HG02870 (cell line): Measurements from ENCODE around the gene TRAK1.

Experiments used
- ATAC-seq: cut with Tn5 transposase; IDR thresholded peaks from one replicate; pipeline ENCODE4 v1.9.1; 2021; ENCODE audit warnings: mild to moderate bottlenecking, moderate library complexity; ENCODE audit not compliant: unreplicated experiment

TRAK1 gene

GRCh38 chr3:42174679-42175385, 83.7 kb downstream of the TRAK1 start:
- no peak for ATAC-seq

- no peak for ATAC-seq
Observed at GRCh38 chr3:42175386-42176240, 84.5 kb downstream of the TRAK1 start.

GRCh38 chr3:42176242-42177034, 85.3 kb downstream of the TRAK1 start:
- ATAC-seq = no peak

- ATAC-seq = no peak
Observed at GRCh38 chr3:42177068-42177800, 86.1 kb downstream of the TRAK1 start.

GRCh38 chr3:42177801-42178150, 86.6 kb downstream of the TRAK1 start:
- no peak for ATAC-seq

- ATAC-seq = no peak
Observed at GRCh38 chr3:42179110-42179725, 88.1 kb downstream of the TRAK1 start.

GRCh38 chr3:42180901-42181300, 89.7 kb downstream of the TRAK1 start:
- no peak for ATAC-seq

- no peak for ATAC-seq
Observed at GRCh38 chr3:42182555-42182954, 91.4 kb downstream of the TRAK1 start.

GRCh38 chr3:42183991-42184632, 93.0 kb downstream of the TRAK1 start:
- no peak for ATAC-seq

- no peak for ATAC-seq
Observed at GRCh38 chr3:42184651-42185443, 93.7 kb downstream of the TRAK1 start.

GRCh38 chr3:42187936-42188335, 96.8 kb downstream of the TRAK1 start:
- no peak for ATAC-seq

- no peak for ATAC-seq
Observed at GRCh38 chr3:42188376-42188775, 97.2 kb downstream of the TRAK1 start.

GRCh38 chr3:42189001-42189460, 97.9 kb downstream of the TRAK1 start:
- no peak for ATAC-seq

GRCh38 chr3:42189736-42190135, 98.6 kb downstream of the TRAK1 start:
- ATAC-seq = no peak

- ATAC-seq = no peak
Observed at GRCh38 chr3:42190701-42191442, 99.7 kb downstream of the TRAK1 start.

- no peak for ATAC-seq
Observed at GRCh38 chr3:42191443-42191747, 100.2 kb downstream of the TRAK1 start.

GRCh38 chr3:42192334-42193200, 101.4 kb downstream of the TRAK1 start:
- peak; percentile 38 for ATAC-seq
